Ascending aorta (tissue), 2 donors: ENCODE data around the gene PTPRN. TPM values are rescaled to one million over a fixed set of nuclear protein-coding genes. Genes with fewer than 3 reads are reported as not detected.

Experiments used
- DNase-seq, 2 donors: peaks; one replicate each; pipeline ENCODE4 v3.0.0-alpha.2; 2019; ENCODE audit warnings: low spot score in 2 of 2
- H3K27ac ChIP-seq, 2 donors: fragments of 200-600 bp; sonication (generic); one replicate each; pipeline ENCODE4 v1.5.1; 2016 to 2017; ENCODE audit warnings: mild to moderate bottlenecking in 1 of 2
- H3K27me3 ChIP-seq: fragments of 200-600 bp; sonication (generic); one replicate; pipeline ENCODE4 v1.5.1; 2017
- H3K36me3 ChIP-seq, 2 donors: fragments of 200-600 bp; sonication (generic); one replicate each; pipeline ENCODE4 v1.5.1; 2016
- H3K4me1 ChIP-seq, 2 donors: fragments of 200-600 bp; sonication (generic); one replicate each; pipeline ENCODE4 v1.5.1; 2016 to 2017; ENCODE audit warnings: mild to moderate bottlenecking in 1 of 2
- H3K4me3 ChIP-seq, 2 donors: fragments of 200-600 bp; sonication (generic); one replicate each; pipeline ENCODE4 v1.5.1; 2016 to 2017; ENCODE audit warnings: mild to moderate bottlenecking in 1 of 2
- H3K9me3 ChIP-seq, 2 donors: fragments of 200-600 bp; sonication (generic); one replicate each; pipeline ENCODE4 v1.5.1; 2016
- CTCF ChIP-seq, 3 experiments: fragments of 200-600 bp in 2 of 3; fragments of 450-650 bp in 1 of 3; sonication (generic) in 2 of 3; IDR thresholded peaks; one replicate each; pipeline ENCODE4 v1.5.1; 2016 to 2019; ENCODE audit warnings: antibody characterized with exemption in 3 of 3, mild to moderate bottlenecking in 1 of 3, moderate library complexity in 1 of 3
- intact Hi-C: fragments of 100-400 bp; cut with DNase I; formaldehyde crosslinking; loops from one replicate; pipeline ENCODE4 v1.15.1; 2023
- total RNA-seq: library from RNA; depleted of rRNA; stranded (reverse); fragments of >200 nt; gene quantifications from one replicate; pipeline ENCODE4 v1.1.0, GENCODE V29; 2016

The PTPRN gene
- total RNA-seq, 1 donor from 2014 or later: not detected

GRCh38 chr2:219249203-219249980 is 59.8 kb downstream of the PTPRN start:
- intact Hi-C loops: loop anchor here (1.0 kb wide), 4 partner anchors 25 to 139 kb away; partner anchors contain the start of genes DNAJB2 and ZFAND2B
- peaks cover 25 to 64% of the 10 kb centered on the region in 2 donors for H3K4me1 ChIP-seq
- H3K9me3 ChIP-seq: no peaks in the 10 kb centered on the region
- TF ChIP-seq CTCF (IDR thresholded peaks at IDR 0.05): no peak
- H3K4me3 ChIP-seq: peak overlapping the region; percentile 11 to 46
- peak; percentile 77 to 94 for DNase-seq
- H3K36me3 ChIP-seq: peaks cover 9 to 23% of the 10 kb centered on the region in 2 donors
- peak overlapping the region; percentile 96 to 99 for H3K27ac ChIP-seq
- H3K27me3 ChIP-seq: no peaks in the 10 kb centered on the region

- intact Hi-C loops: loop anchor here (1.0 kb wide), 4 partner anchors 25 to 139 kb away; partner anchors contain the start of genes DNAJB2 and ZFAND2B
These were observed 60.4 kb downstream of the PTPRN start for GRCh38 chr2:219248845-219249202.

DNA sequence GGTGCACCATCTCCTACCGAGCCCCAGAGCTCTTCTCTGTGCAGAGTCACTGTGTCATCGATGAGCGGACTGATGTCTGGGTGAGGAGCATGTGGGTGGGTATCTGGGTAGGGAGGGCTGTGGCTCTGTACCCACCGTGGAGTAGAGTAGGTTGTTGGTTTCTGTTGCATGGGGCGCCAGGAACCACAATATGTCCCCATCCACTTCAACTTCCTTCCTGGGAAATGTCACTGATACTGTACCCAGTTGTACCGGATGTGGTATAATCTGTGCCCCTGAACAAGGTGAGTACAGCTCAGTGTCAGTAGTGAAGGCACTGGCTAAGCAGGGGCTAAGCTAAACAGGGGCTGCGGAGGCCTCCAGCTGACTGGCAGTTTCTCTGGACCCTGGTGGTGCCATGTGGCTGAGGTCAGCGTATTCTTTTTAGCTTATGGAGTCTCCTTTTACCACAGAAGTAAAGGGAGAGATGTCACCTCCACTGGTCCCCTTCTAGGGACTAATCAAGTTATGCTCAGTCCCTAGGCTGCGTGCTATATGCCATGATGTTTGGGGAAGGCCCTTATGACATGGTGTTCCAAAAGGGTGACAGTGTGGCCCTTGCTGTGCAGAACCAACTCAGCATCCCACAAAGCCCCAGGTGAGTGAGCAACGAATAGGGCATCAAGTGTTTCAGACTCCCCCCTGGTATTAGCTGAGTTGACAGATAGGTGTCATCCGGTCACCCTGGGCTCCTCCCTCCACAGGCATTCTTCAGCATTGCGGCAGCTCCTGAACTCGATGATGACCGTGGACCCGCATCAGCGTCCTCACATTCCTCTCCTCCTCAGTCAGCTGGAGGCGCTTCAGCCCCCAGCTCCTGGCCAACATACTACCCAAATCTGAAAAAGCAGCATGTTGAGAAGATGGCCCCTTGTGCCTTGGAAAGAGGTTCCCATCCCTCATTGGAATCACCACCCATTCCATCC is 61.2 kb downstream of the PTPRN start:
- no peak for TF ChIP-seq CTCF (IDR thresholded peaks at IDR 0.05)
- Histone ChIP-seq H3K9me3 (no peaks in the 10 kb centered on the region), H3K36me3 (peaks cover 9 to 23% of the 10 kb centered on the region in 2 donors), H3K27ac (peak overlapping the region; percentile 96 to 99), H3K4me1 (peaks cover 24 to 65% of the 10 kb centered on the region in 2 donors), H3K27me3 (no peaks in the 10 kb centered on the region), H3K4me3 (peak overlapping the region in 1 of 2 donors; percentile 46)
- intact Hi-C loops: no loop called here
- no peak for DNase-seq

More at GRCh38 chr2:219248845-219249202, 60.4 kb downstream of the PTPRN start:
- TF ChIP-seq CTCF (IDR thresholded peaks at IDR 0.05): no peak
- Histone ChIP-seq H3K9me3 (no peaks in the 10 kb centered on the region), H3K27me3 (no peaks in the 10 kb centered on the region), H3K27ac (peak overlapping the region; percentile 96 to 99), H3K4me3 (peak overlapping the region; percentile 11 to 46), H3K4me1 (peaks cover 24 to 65% of the 10 kb centered on the region in 2 donors), H3K36me3 (peaks cover 9 to 23% of the 10 kb centered on the region in 2 donors)
- DNase-seq: no peak

GRCh38 chr2:219246559-219246958 is 62.6 kb downstream of the PTPRN start:
- peak overlapping the region; percentile 96 to 99 for H3K27ac ChIP-seq
- H3K36me3 ChIP-seq: peaks cover 9 to 23% of the 10 kb centered on the region in 2 donors
- TF ChIP-seq CTCF (IDR thresholded peaks at IDR 0.05): no peak
- peak overlapping the region in 1 of 2 donors; percentile 96 for H3K4me3 ChIP-seq
- H3K4me1 ChIP-seq: peaks cover 24 to 52% of the 10 kb centered on the region in 2 donors
- no peaks in the 10 kb centered on the region for H3K27me3 ChIP-seq
- no peak for DNase-seq
- intact Hi-C loops: no loop called here
- H3K9me3 ChIP-seq: no peaks in the 10 kb centered on the region

DNA sequence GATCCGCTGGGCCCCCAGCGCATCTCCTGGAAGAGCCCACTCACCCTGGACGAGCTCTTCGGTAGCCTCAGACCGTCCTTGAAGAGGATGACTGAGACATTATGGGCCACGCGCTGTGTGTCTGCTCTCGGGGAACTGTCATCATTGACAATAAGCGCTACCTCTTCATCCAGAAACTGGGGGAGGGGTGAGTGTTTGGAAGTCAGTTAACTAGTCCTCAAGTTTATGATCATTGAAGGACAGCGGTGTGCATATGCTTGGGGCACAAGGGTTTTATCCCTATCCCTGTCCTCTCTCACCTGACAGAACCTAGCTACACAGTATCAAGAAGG is 63.3 kb downstream of the PTPRN start:
- Histone ChIP-seq H3K27ac (peak overlapping the region; percentile 96 to 99), H3K36me3 (peaks cover 9 to 16% of the 10 kb centered on the region in 2 donors), H3K9me3 (no peaks in the 10 kb centered on the region), H3K4me3 (peak overlapping the region; percentile 82 to 96), H3K27me3 (no peaks in the 10 kb centered on the region), H3K4me1 (peaks cover 24 to 45% of the 10 kb centered on the region in 2 donors)
- intact Hi-C loops: loop anchor here (1.0 kb wide), 3 partner anchors 17 to 49 kb away; partner anchors contain the start of genes ANKZF1, ATG9A and DNAJB2
- TF ChIP-seq CTCF (IDR thresholded peaks at IDR 0.05): no peak
- DNase-seq: no peak
